Measurements from ENCODE around the gene TBC1D3B.
A peak's percentile ranks its signal among the peaks of the same experiment; 100 is the strongest.
"Not testable (repeated sequence)": the region's sequence is repeated elsewhere in the genome, so short reads cannot be mapped to it uniquely, and the experiment has no call there.

Gene TBC1D3B

DNA sequence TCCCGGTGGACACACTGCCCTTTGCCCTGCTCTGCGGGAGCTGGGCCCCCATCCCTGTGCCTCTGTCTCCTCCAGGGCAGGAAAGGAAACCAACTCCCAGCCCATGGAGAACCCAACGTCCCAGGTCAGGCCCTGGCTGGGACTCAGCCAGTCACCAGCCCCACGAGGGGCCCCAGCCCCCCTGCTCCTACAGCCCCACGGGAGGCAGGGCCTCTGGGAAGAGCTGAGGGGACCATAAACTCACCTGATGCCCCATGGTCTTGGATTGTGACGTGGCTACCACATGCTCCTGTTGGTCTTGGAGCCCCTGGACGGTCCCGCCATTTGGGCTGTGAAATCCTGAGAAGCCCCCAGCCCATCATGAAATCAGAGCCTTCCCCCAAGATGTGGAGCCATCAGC, 7.6 kb downstream of the TBC1D3B start:
- DNase-seq: not testable (repeated sequence)

DNA sequence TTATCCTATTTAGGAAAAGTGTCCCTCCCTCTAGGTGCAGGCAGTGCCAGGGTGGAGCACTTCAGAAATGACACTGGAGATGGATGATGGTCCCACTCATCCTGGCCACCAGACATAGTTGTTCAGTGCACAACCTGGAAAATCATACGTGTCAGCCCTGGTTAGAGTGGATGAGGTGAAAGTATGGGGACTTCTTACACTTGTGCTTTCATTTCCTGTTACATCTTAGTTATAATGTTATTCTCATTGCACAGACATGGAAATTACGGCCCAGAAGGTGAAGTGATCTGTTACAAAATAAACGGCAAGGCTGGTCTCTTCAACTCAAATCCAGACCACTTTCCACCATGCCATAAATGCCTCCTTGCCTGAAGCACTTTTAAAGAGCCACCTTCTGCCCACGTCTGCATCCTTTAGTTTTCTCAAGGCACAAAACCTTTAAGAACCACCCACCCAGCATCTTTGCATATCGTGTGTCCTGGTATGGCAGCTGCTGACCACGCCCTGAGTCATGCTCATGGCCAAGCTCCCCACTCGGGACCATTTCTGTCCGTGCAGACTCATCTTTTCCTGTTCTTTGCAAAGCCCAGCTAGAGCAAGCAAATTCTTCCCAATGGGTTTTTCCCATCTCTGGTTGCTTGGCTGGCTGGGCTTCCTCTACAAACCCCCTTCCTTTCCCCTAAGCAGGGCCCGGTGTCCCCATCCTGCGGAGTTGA, 22.4 kb downstream of the TBC1D3B start:
- DNase-seq: no peak

DNA sequence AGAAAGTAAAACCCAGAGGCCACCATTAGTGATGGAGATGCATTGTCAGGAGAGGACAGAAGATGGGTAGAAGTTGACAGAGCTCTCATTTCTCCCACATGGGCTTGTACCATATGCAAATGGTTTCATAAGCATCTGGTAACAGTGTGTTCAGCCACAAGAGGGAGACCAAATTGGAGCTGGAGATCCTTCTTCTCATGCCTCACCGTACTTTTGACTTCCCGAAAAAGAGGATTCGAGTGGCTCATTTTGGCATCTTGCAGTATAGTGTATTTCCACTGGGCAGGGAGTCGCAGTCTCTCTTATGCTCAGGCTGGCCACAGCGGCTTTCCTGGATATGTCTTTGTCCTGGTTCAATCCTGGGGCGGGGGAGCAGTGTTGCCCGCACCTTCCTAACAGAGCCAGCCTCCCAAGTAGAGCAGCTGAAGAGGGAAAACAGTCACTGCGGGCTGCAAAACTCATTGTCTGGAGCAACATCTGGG, 23.8 kb downstream of the TBC1D3B start:
- DNase-seq: no peak

- no peak for DNase-seq
These were observed 24.4 kb downstream of the TBC1D3B start for GRCh38 chr17:36151891-36152638.

DNA sequence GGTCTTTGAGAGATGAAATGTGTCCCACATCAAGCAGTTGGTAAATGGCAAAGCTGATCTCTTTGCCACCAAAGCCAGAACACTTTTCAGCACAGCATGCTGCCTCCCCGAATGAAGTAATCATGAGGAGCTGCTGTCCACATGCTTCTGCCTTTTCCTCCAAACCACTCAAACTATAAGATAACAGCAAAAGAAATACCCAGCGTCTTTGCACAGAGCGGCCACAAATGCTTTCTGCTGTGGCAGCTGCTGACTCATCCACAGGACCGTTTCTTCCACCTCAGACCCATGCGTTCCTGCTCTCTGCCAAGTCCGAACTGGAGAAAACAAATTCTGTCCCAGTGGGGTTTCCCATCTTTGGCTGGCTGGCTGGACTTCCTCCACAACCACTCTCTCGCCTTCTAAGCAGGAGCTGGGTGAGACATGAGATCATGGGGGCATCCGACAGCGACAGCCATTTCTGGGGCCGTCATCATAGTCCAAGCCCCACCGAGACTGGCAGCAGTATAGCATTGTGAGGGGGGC, 27.1 kb downstream of the TBC1D3B start:
- DNase-seq: peak; percentile 11

- DNase-seq: peak; percentile 23
These were observed 27.7 kb downstream of the TBC1D3B start for GRCh38 chr17:36148559-36149295.

GRCh38 chr17:36147601-36148000, 28.8 kb downstream of the TBC1D3B start:
- no peak for DNase-seq

GRCh38 chr17:36144981-36145729, 31.3 kb downstream of the TBC1D3B start:
- DNase-seq: no peak

DNA sequence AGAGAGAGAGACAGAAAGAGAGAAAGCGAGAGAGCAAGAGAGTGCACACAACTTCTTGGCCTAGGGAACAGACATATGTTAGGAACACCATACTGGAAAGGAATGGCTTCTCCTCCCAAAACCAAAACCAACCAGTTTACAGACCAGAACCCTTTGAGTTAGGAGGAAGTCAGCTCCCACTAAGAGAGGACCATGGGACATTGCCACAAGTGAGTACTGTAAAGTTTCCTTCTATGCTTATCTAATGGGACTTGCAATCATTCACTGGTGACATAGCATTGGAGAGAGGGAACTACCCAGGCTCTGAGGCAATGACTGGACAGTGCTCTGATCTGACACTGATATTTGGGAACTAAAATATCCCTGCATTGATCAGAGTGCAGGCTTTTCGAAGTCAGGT, 32.4 kb downstream of the TBC1D3B start:
- no peak for DNase-seq

DNA sequence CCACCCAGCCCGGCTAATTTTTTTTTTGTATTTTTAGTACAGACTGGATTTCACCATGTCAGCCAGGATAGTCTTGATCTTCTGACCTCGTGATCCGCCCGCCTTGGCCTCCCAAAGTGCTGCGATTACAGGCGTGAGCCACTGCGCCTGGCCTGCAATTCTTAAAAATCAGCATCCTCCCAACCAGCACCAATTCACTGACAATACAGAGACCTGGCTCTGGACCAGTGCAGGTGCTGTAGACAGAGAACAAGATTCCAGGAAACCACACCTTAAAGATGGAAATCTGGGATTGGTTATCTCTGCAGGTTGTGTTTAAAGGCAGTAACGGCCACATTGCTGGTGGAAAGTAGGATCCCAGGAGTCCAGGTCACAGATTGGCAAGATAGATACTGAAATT, 33.6 kb downstream of the TBC1D3B start:
- DNase-seq: no peak

- no peak for DNase-seq
These were observed 34.2 kb downstream of the TBC1D3B start for GRCh38 chr17:36142235-36142634.

DNA sequence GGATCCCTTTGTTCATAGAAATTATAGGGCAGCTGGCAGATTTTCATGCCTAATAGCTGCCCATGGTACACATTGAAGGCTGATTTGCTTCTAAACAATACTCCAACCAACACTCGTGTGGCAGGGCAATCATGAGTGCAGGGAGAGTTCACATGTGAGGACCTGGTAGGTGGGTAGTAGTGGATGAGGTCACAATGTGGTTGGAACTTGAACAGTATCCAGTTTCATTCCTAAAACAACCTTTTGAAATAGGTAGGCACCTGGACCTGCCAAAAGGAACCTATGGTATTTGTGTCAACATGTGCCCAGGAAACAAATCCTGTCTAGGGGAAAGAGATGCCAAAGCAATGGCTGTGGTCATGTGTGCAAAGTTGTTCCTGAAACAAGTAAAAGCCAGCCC, 40.0 kb downstream of the TBC1D3B start:
- DNase-seq: no peak

- DNase-seq: no peak
These were observed 40.4 kb downstream of the TBC1D3B start for GRCh38 chr17:36136036-36136435.

DNA sequence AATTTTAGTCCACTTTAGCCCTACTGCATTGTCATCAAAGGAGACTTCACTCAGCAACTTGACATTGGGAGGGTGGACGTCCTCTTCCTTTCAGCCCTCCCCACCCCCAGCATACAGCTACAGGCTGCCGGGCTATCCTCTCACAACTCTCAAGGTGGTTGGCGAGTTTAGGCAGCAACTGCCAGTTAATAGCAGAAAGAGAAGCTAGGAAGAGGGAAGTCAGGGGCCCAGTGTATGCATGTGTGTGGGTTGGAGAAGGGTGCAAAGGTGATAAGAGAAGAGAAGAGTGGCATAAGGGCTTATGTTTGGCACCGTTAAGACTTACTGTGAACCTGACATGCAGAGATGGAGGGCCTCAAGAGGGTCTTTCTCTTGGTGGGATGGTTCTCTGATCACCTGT, 41.0 kb downstream of the TBC1D3B start:
- DNase-seq: no peak

GRCh38 chr17:36133602-36134236, 42.7 kb downstream of the TBC1D3B start:
- no peak for DNase-seq

DNA sequence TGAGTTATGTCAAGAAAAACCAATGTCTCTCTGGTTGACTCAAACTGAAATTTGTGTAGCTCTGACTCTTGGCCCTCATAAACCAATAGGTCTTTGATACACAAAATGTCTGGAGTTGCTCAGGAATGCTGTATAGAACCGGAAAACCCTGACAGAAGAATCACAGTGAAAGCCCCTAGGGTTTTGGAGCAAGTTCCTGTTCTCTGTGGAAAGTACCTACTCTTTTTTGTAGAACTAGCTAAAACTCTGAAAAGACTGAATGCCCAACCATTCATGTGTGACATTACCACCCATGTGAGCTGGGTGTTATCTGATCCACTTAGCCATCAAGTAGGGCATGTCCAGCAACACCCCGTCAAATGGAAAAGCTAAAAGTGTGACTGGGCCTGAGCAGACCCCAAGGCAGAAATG, 44.0 kb downstream of the TBC1D3B start:
- DNase-seq: no peak

GRCh38 chr17:36131931-36132330, 44.5 kb downstream of the TBC1D3B start:
- DNase-seq: no peak

- no peak for DNase-seq
These were observed 45.0 kb downstream of the TBC1D3B start for GRCh38 chr17:36131421-36131820.

DNA sequence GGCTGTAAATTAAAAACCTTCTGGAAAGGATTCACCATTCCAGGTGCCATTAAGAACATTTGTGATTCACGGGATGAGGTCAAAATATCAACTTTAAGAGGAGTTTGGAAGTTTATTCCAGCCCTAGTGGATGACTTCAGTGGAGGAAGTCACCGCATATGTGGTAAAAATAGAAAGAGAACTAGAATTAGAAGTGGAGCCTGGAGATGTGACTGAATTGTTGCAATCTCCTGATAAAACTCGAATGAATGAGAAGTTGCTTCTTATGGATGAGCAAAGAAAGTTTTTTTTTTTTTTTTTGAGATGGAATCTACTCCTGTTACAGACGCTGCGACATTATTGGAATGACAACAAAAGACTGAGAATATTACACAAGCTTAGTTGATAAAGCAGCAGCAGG, 46.1 kb downstream of the TBC1D3B start:
- no peak for DNase-seq

GRCh38 chr17:36129616-36130015, 46.8 kb downstream of the TBC1D3B start:
- DNase-seq: no peak

DNA sequence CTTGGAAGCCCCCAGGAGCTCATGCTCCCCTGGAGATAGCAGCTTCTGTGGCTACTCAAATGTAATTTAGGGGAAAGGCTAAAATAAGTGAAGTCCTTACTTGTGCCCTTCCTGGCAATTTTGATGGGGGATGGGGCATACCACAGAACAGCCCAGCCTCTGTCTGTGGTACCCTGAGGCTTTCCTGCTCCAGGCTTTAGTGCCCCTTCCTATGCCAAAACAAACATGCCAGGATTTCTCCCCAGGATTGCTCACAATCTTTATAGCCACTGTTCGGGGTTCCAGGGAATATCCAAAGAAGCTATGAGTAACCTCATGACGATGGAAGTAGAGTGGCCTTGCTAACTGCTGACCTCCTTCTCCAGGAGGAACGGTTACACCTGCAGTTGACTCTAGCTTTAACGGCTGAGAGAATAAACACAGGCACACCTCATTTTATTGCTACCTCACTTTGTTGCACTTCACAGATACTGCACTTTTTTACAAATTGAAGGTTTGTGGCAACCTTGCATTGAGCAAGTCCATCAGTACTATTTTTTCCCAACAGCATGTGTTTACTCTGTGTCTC, 47.9 kb downstream of the TBC1D3B start:
- no peak for DNase-seq

GRCh38 chr17:36127911-36128310, 48.5 kb downstream of the TBC1D3B start:
- no peak for DNase-seq

Data from T1000 (cell line).